GM23248 (cell line): ENCODE measurements around the gene PRDX2.

ENCODE experiments used
- EZH2 ChIP-seq: fragments of 200-600 bp; sonication (generic); IDR thresholded peaks from 2 replicates; pipeline ENCODE4 v1.6.1; 2018; ENCODE audit warnings: antibody characterized with exemption, mild to moderate bottlenecking; ENCODE audit not compliant: insufficient read depth, poor library complexity, severe bottlenecking
- EZH2phosphoT487 ChIP-seq: fragments of 200-600 bp; sonication (generic); IDR thresholded peaks from 2 replicates; pipeline ENCODE4 v1.6.1; 2018; ENCODE audit warnings: antibody characterized with exemption, moderate library complexity, mild to moderate bottlenecking, low read depth; ENCODE audit not compliant: insufficient read depth

DNA sequence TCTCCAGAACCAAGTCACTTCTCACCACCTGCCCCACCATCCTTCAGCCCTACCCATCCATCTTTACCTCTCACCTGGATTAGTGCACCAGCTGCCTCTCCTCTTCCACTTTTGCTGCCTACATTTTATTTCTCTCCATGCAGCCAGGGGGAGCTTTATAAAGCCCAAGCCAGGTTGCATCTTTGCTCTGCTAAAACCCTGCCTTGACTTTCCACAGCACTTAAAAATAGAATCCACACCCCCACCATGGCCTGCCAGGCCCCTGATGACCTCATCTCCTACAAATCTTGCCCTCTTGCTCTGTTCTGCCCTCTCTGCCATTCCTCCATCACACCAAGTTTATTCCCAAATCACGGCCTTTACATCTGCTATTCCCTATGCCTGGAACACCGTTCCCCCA is 28.0 kb downstream of the PRDX2 start:
- no peak for TF ChIP-seq EZH2phosphoT487
- TF ChIP-seq EZH2, result no peak
